Muscle layer of colon (tissue), 2 donors: ENCODE measurements around the gene TRRAP.

Source experiments
- H3K27ac ChIP-seq: one replicate; pipeline ENCODE4 v1.7.0; 2013; ENCODE audit warnings: low read depth, mild to moderate bottlenecking, low read length, moderate library complexity
- H3K27me3 ChIP-seq, 2 donors: one replicate each; pipeline ENCODE4 v1.7.0; 2013; ENCODE audit warnings: low read length in 2 of 2, mild to moderate bottlenecking in 2 of 2; ENCODE audit not compliant: insufficient read depth in 2 of 2, control insufficient read depth in 1 of 2
- H3K36me3 ChIP-seq: one replicate; pipeline ENCODE4 v1.7.0; 2013; ENCODE audit warnings: mild to moderate bottlenecking, low read length; ENCODE audit not compliant: insufficient read depth
- H3K4me1 ChIP-seq: one replicate; pipeline ENCODE4 v1.7.0; 2013; ENCODE audit warnings: mild to moderate bottlenecking, low read length; ENCODE audit not compliant: insufficient read depth
- H3K4me3 ChIP-seq, 2 donors: one replicate each; pipeline ENCODE4 v1.7.0; 2013; ENCODE audit warnings: low read length in 2 of 2, low read depth in 1 of 2, mild to moderate bottlenecking in 1 of 2, moderate library complexity in 1 of 2
- H3K9ac ChIP-seq: one replicate; pipeline ENCODE4 v1.7.0; 2013; ENCODE audit warnings: low read length
- H3K9me3 ChIP-seq: one replicate; pipeline ENCODE4 v1.7.0; 2013; ENCODE audit warnings: mild to moderate bottlenecking, low read length
- donor health status: abdominal sarcoma.
- donor health status: Adenocarcinoma of cecum.

The TRRAP gene

GRCh38 chr7:98879198-98879978 is 1.1 kb downstream of the TRRAP start:
- H3K27me3 ChIP-seq: no peaks in the 10 kb centered on the region
- H3K9ac ChIP-seq: peak overlapping the region; percentile 100
- peak overlapping the region; percentile 96 to 99 for H3K4me3 ChIP-seq
- H3K4me1 ChIP-seq: peaks cover 13% of the 10 kb centered on the region
- peaks cover 10% of the 10 kb centered on the region for H3K36me3 ChIP-seq
- H3K9me3 ChIP-seq: no peaks in the 10 kb centered on the region
- H3K27ac ChIP-seq: peak overlapping the region; percentile 59

DNA sequence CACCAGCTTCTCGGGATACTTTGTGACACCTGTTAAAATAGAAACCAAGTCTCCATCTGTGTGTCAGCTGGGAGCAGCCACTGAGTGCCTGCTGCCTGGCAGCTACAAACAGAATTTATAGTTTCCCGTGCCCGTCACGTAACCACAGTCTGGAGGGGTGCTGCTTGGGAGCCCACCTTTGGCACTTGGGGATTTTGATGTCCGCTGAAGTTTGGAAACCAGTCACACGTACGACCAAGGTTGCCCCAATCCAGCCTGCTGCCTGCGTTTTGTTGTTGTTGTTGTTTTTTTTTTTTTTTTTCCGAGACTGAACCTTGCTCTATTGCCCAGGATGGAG is 1.6 kb downstream of the TRRAP start:
- Histone ChIP-seq H3K4me3 (peak overlapping the region; percentile 96 to 99), H3K27ac (peak overlapping the region; percentile 59), H3K36me3 (peaks cover 10% of the 10 kb centered on the region), H3K9me3 (no peaks in the 10 kb centered on the region), H3K9ac (peak overlapping the region; percentile 100), H3K27me3 (no peaks in the 10 kb centered on the region), H3K4me1 (peaks cover 13% of the 10 kb centered on the region)

- peaks cover 13% of the 10 kb centered on the region for H3K4me1 ChIP-seq
- no peak overlapping the region for H3K9ac ChIP-seq
- H3K9me3 ChIP-seq: no peaks in the 10 kb centered on the region
- no peaks in the 10 kb centered on the region for H3K27me3 ChIP-seq
- H3K27ac ChIP-seq: no peak overlapping the region
- H3K4me3 ChIP-seq: no peak overlapping the region
- H3K36me3 ChIP-seq: peaks cover 10% of the 10 kb centered on the region
These were observed 2.2 kb downstream of the TRRAP start for GRCh38 chr7:98880485-98880884.

DNA sequence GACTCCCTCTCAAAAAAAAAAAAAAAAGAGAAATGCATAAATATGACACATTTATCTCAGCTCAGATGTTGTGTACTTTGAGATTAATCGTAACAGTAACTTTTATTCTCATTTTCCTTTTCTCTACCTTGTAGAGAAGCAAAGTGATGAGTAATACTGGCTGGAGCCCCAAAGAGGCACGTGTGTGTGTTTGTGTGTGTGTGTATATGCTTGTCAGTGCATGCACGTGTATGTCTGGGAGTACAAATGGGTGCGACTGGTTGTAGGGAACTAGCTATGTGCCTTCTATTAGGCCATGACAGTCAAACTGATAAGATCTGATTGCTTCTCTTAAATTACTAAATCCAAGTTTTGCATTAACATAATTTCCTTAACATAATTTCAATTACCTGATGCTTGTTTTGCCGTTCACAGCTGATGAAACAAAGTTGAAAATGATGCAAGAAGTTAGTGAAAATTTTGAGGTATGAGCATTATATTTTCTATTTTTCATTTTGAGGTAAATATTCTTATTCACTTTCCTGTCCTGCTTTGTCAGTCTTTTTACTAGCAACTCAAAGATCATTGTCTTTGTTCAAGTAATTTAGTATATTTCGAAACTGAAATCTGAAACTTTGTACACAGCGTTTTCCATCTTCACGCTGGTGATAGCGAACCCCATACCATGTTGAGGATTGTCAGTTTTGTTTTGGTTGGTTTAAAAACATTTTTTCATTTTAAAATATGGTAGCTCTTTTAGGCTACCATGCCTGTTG is 3.4 kb downstream of the TRRAP start:
- peaks cover 12% of the 10 kb centered on the region for H3K36me3 ChIP-seq
- no peaks in the 10 kb centered on the region for H3K27me3 ChIP-seq
- no peak overlapping the region for H3K27ac ChIP-seq
- no peak overlapping the region for H3K9ac ChIP-seq
- peaks cover 13% of the 10 kb centered on the region for H3K4me1 ChIP-seq
- H3K4me3 ChIP-seq: no peak overlapping the region
- H3K9me3 ChIP-seq: no peaks in the 10 kb centered on the region

GRCh38 chr7:98884416-98884815 is 6.1 kb downstream of the TRRAP start:
- peaks cover 7% of the 10 kb centered on the region for H3K4me1 ChIP-seq
- peaks cover 20% of the 10 kb centered on the region for H3K36me3 ChIP-seq

DNA sequence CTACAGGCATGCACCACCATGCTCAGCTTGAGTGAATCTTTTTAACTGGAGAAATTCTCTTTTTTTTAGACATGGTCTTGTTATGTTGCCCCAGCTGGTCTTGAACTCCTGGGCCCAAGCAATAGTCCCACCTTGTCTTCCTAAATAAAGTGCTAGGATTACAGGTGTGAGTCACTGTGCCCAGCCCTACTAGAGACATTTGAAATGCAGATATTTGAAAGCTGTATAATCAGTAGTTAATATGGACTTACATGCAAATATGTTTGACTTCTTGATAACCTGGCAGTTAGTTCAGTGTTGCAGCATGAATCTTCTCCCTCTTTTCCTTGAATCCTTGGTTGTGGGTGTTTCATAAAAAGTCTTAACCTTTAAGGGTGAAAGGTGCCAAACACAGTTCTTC is 8.7 kb downstream of the TRRAP start:
- Histone ChIP-seq H3K4me3 (no peak overlapping the region), H3K9me3 (no peaks in the 10 kb centered on the region), H3K27ac (no peak overlapping the region), H3K9ac (no peak overlapping the region), H3K27me3 (no peaks in the 10 kb centered on the region), H3K36me3 (peaks cover 27% of the 10 kb centered on the region), H3K4me1 (no peaks in the 10 kb centered on the region)

More at GRCh38 chr7:98884416-98884815, 6.1 kb downstream of the TRRAP start:
- no peak overlapping the region for H3K27ac ChIP-seq
- H3K9ac ChIP-seq: no peak overlapping the region
- no peaks in the 10 kb centered on the region for H3K27me3 ChIP-seq
- H3K4me3 ChIP-seq: no peak overlapping the region
- H3K9me3 ChIP-seq: no peaks in the 10 kb centered on the region

DNA sequence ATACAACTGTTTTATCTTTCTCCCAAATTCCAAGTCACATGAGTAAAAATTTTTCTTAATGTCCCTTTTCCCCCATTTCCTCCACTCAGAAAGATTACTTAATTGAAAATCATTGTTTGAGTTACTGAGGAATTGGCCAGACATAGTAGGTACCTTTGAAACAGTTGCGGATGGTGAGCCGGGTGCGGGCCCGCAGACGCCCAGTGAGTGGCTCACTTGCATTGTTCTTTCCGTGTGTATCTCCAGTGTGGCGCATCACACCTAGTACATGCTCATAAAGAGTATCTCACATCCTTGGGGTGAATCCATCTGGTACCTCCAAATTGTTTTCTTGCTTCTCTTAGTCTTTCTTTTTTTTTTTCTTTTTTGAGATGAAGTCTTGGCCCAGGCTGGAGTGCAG is 14.3 kb downstream of the TRRAP start:
- H3K27me3 ChIP-seq: no peaks in the 10 kb centered on the region
- H3K36me3 ChIP-seq: peaks cover 41% of the 10 kb centered on the region
- no peak overlapping the region for H3K9ac ChIP-seq

GRCh38 chr7:98899816-98900215 is 21.5 kb downstream of the TRRAP start:
- no peaks in the 10 kb centered on the region for H3K9me3 ChIP-seq
- H3K27me3 ChIP-seq: no peaks in the 10 kb centered on the region
- H3K4me1 ChIP-seq: no peaks in the 10 kb centered on the region
- no peak overlapping the region for H3K9ac ChIP-seq
- no peak overlapping the region for H3K27ac ChIP-seq
- H3K36me3 ChIP-seq: peaks cover 70% of the 10 kb centered on the region
- H3K4me3 ChIP-seq: no peak overlapping the region

More for the DNA sequence above, 14.3 kb downstream of the TRRAP start:
- Histone ChIP-seq H3K9me3 (no peaks in the 10 kb centered on the region), H3K4me3 (no peak overlapping the region), H3K27ac (no peak overlapping the region), H3K4me1 (no peaks in the 10 kb centered on the region)

DNA sequence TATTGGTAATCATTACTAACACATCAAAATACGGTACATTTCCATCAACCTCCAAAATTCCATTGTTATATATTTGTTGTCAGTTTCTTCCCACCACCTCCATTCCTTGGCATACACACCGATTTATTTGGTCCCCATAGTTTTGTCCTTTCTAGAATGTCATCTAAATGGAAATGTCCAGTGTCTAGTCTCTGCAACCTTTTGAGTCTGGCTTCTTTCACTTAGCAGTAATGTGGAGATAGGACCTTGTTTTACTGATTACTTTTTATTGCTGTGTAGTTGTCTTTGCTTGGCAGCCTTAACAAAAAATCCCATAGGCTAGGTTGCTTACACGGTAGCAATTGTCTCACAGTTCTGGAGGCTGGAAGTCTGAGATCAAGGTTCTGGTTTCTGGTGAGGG is 22.5 kb downstream of the TRRAP start:
- Histone ChIP-seq H3K9me3 (no peaks in the 10 kb centered on the region), H3K9ac (no peak overlapping the region), H3K27me3 (no peaks in the 10 kb centered on the region), H3K4me1 (no peaks in the 10 kb centered on the region), H3K27ac (no peak overlapping the region), H3K36me3 (peaks cover 80% of the 10 kb centered on the region), H3K4me3 (no peak overlapping the region)

GRCh38 chr7:98902523-98902922 is 24.2 kb downstream of the TRRAP start:
- no peak overlapping the region for H3K27ac ChIP-seq
- H3K36me3 ChIP-seq: peaks cover 83% of the 10 kb centered on the region
- no peaks in the 10 kb centered on the region for H3K9me3 ChIP-seq
- no peak overlapping the region for H3K9ac ChIP-seq
- no peaks in the 10 kb centered on the region for H3K27me3 ChIP-seq
- H3K4me1 ChIP-seq: no peaks in the 10 kb centered on the region
- no peak overlapping the region for H3K4me3 ChIP-seq

- H3K27ac ChIP-seq: no peak overlapping the region
- no peaks in the 10 kb centered on the region for H3K27me3 ChIP-seq
- H3K4me1 ChIP-seq: no peaks in the 10 kb centered on the region
- no peak overlapping the region for H3K9ac ChIP-seq
- peaks cover 83% of the 10 kb centered on the region for H3K36me3 ChIP-seq
- no peak overlapping the region for H3K4me3 ChIP-seq
- H3K9me3 ChIP-seq: no peaks in the 10 kb centered on the region
These were observed 24.9 kb downstream of the TRRAP start for GRCh38 chr7:98903246-98903645.
